Subcutaneous abdominal adipose tissue (tissue), 5 donors: Measurements from ENCODE around the gene HIF1AN.

ENCODE experiments used
- H3K27ac ChIP-seq: one replicate; pipeline ENCODE4 v1.7.0; 2013; ENCODE audit warnings: low read depth, mild to moderate bottlenecking, inconsistent platforms, low read length, moderate library complexity
- H3K27me3 ChIP-seq, 5 donors: one replicate each; pipeline ENCODE4 v1.7.0; 2013; ENCODE audit warnings: low read length in 5 of 5, inconsistent platforms in 1 of 5; ENCODE audit not compliant: control insufficient read depth in 5 of 5, insufficient read depth in 4 of 5
- H3K36me3 ChIP-seq, 5 donors: one replicate each; pipeline ENCODE4 v1.7.0; 2013; ENCODE audit warnings: low read length in 5 of 5; ENCODE audit not compliant: control insufficient read depth in 5 of 5, insufficient read depth in 5 of 5
- H3K4me1 ChIP-seq, 5 donors: one replicate each; pipeline ENCODE4 v1.7.0; 2013; ENCODE audit warnings: low read length in 5 of 5, mild to moderate bottlenecking in 3 of 5, moderate library complexity in 1 of 5; ENCODE audit not compliant: control insufficient read depth in 5 of 5, insufficient read depth in 5 of 5
- H3K4me3 ChIP-seq, 5 donors: one replicate each; pipeline ENCODE4 v1.7.0; 2013; ENCODE audit warnings: low read length in 5 of 5, low read depth in 1 of 5
- H3K9ac ChIP-seq, 5 donors: one replicate each; pipeline ENCODE4 v1.7.0; 2013; ENCODE audit warnings: low read length in 5 of 5, mild to moderate bottlenecking in 4 of 5, moderate library complexity in 3 of 5
- H3K9me3 ChIP-seq, 5 donors: one replicate each; pipeline ENCODE4 v1.7.0; 2013; ENCODE audit warnings: low read length in 5 of 5; ENCODE audit not compliant: control insufficient read depth in 5 of 5
- donor health status: healthy.
- donor health status: healthy.
- donor health status: healthy.
- donor health status: healthy.
- donor health status: healthy.

Gene HIF1AN

GRCh38 chr10:100506596-100507356 is 29.0 kb upstream of the HIF1AN start:
- no peak overlapping the region for H3K4me3 ChIP-seq
- H3K9ac ChIP-seq = no peak overlapping the region
- H3K36me3 ChIP-seq = peaks cover 16 to 64% (median 53%) of the 10 kb centered on the region in 5 donors
- H3K27me3 ChIP-seq = no peaks in the 10 kb centered on the region
- no peak overlapping the region for H3K27ac ChIP-seq
- no peaks in the 10 kb centered on the region for H3K9me3 ChIP-seq
- H3K4me1 ChIP-seq = no peaks in the 10 kb centered on the region

- Histone ChIP-seq H3K27me3 (no peaks in the 10 kb centered on the region), H3K9me3 (no peaks in the 10 kb centered on the region), H3K4me3 (no peak overlapping the region), H3K27ac (no peak overlapping the region), H3K9ac (no peak overlapping the region), H3K4me1 (no peaks in the 10 kb centered on the region), H3K36me3 (peaks cover 20 to 61% (median 49%) of the 10 kb centered on the region in 5 donors)
Measured at GRCh38 chr10:100507357-100507732, 28.4 kb upstream of the HIF1AN start.

GRCh38 chr10:100508266-100508665 is 27.5 kb upstream of the HIF1AN start:
- Histone ChIP-seq H3K4me1 (no peaks in the 10 kb centered on the region), H3K9me3 (no peaks in the 10 kb centered on the region), H3K27me3 (no peaks in the 10 kb centered on the region), H3K36me3 (peaks cover 23 to 59% (median 45%) of the 10 kb centered on the region in 5 donors), H3K27ac (no peak overlapping the region), H3K4me3 (no peak overlapping the region), H3K9ac (no peak overlapping the region)

GRCh38 chr10:100508691-100509150 is 27.0 kb upstream of the HIF1AN start:
- Histone ChIP-seq H3K27ac (no peak overlapping the region), H3K9me3 (no peaks in the 10 kb centered on the region), H3K4me1 (no peaks in the 10 kb centered on the region), H3K9ac (no peak overlapping the region), H3K27me3 (no peaks in the 10 kb centered on the region), H3K36me3 (peaks cover 23 to 59% (median 45%) of the 10 kb centered on the region in 5 donors), H3K4me3 (no peak overlapping the region)

- H3K27me3 ChIP-seq = no peaks in the 10 kb centered on the region
- no peak overlapping the region for H3K9ac ChIP-seq
- no peaks in the 10 kb centered on the region for H3K4me1 ChIP-seq
- no peak overlapping the region for H3K4me3 ChIP-seq
- H3K9me3 ChIP-seq = no peaks in the 10 kb centered on the region
- H3K27ac ChIP-seq = no peak overlapping the region
- peaks cover 23 to 55% (median 41%) of the 10 kb centered on the region in 5 donors for H3K36me3 ChIP-seq
Measured at GRCh38 chr10:100509241-100509840, 26.4 kb upstream of the HIF1AN start.

GRCh38 chr10:100510533-100511308 is 25.0 kb upstream of the HIF1AN start:
- Histone ChIP-seq H3K4me3 (no peak overlapping the region), H3K27me3 (no peaks in the 10 kb centered on the region), H3K9me3 (no peaks in the 10 kb centered on the region), H3K9ac (no peak overlapping the region), H3K36me3 (peaks cover 15 to 47% (median 29%) of the 10 kb centered on the region in 5 donors), H3K4me1 (peaks cover 0 to 5% (median 0%) of the 10 kb centered on the region in 5 donors), H3K27ac (no peak overlapping the region)

- Histone ChIP-seq H3K4me1 (peaks cover 0 to 36% (median 17%) of the 10 kb centered on the region in 5 donors), H3K9me3 (no peaks in the 10 kb centered on the region), H3K4me3 (no peak overlapping the region), H3K27me3 (no peaks in the 10 kb centered on the region), H3K27ac (no peak overlapping the region), H3K9ac (no peak overlapping the region), H3K36me3 (peaks cover 2 to 23% (median 11%) of the 10 kb centered on the region in 5 donors)
Measured at GRCh38 chr10:100515612-100516011, 20.1 kb upstream of the HIF1AN start.

- Histone ChIP-seq H3K4me3 (no peak overlapping the region), H3K27ac (no peak overlapping the region), H3K4me1 (peaks cover 0 to 36% (median 17%) of the 10 kb centered on the region in 5 donors), H3K36me3 (peaks cover 0 to 16% (median 6%) of the 10 kb centered on the region in 5 donors), H3K27me3 (no peaks in the 10 kb centered on the region), H3K9ac (no peak overlapping the region), H3K9me3 (no peaks in the 10 kb centered on the region)
Measured at GRCh38 chr10:100516847-100517246, 18.9 kb upstream of the HIF1AN start.

GRCh38 chr10:100518761-100519241 is 16.9 kb upstream of the HIF1AN start:
- H3K9me3 ChIP-seq = no peaks in the 10 kb centered on the region
- H3K36me3 ChIP-seq = peaks cover 0 to 23% (median 12%) of the 10 kb centered on the region in 5 donors
- peaks cover 0 to 36% (median 17%) of the 10 kb centered on the region in 5 donors for H3K4me1 ChIP-seq
- H3K4me3 ChIP-seq = peak overlapping the region; percentile 54 to 61 (median 60)
- H3K27ac ChIP-seq = no peak overlapping the region
- H3K9ac ChIP-seq = peak overlapping the region in 3 of 5 donors; percentile 58 to 72 (median 68)
- H3K27me3 ChIP-seq = no peaks in the 10 kb centered on the region
